GM11168 (cell line): ENCODE data around the gene IQGAP2.

Experiments
- in situ Hi-C: fragments of 300-500 bp; cut with MboI; formaldehyde crosslinking; loops from one replicate; pipeline ENCODE4 v1.12.0; 2022; ENCODE audit warnings: low sequenced_read_pairs; ENCODE audit not compliant: unreplicated experiment

IQGAP2 gene

GRCh38 chr5:76591366-76591765, 188.3 kb downstream of the IQGAP2 start:
- in situ Hi-C loops = no loop called here

GRCh38 chr5:76592692-76593091, 189.6 kb downstream of the IQGAP2 start:
- in situ Hi-C loops = no loop called here

- in situ Hi-C loops = no loop called here
These were observed 191.0 kb downstream of the IQGAP2 start for GRCh38 chr5:76594107-76594506.

GRCh38 chr5:76595755-76596481, 192.8 kb downstream of the IQGAP2 start:
- in situ Hi-C loops = loop anchor here (5.0 kb wide), 1 partner anchor 46 kb away; no protein-coding TSS in a partner anchor

GRCh38 chr5:76598531-76598930, 195.4 kb downstream of the IQGAP2 start:
- in situ Hi-C loops = loop anchor here (5.0 kb wide), 1 partner anchor 44 kb away; no protein-coding TSS in a partner anchor

GRCh38 chr5:76600716-76601115, 197.6 kb downstream of the IQGAP2 start:
- in situ Hi-C loops = loop anchor here (10.0 kb wide), 1 partner anchor 164 kb away; no protein-coding TSS in a partner anchor

GRCh38 chr5:76601470-76601869, 198.4 kb downstream of the IQGAP2 start:
- in situ Hi-C loops = loop anchor here (10.0 kb wide), 1 partner anchor 163 kb away; no protein-coding TSS in a partner anchor

- in situ Hi-C loops = loop anchor here (10.0 kb wide), 1 partner anchor 163 kb away; no protein-coding TSS in a partner anchor
These were observed 199.1 kb downstream of the IQGAP2 start for GRCh38 chr5:76602094-76602726.

- in situ Hi-C loops = loop anchor here (10.0 kb wide), 1 partner anchor 161 kb away; no protein-coding TSS in a partner anchor
These were observed 200.9 kb downstream of the IQGAP2 start for GRCh38 chr5:76603991-76604390.

GRCh38 chr5:76604838-76605237, 201.8 kb downstream of the IQGAP2 start:
- in situ Hi-C loops = loop anchor here (10.0 kb wide), 1 partner anchor 160 kb away; no protein-coding TSS in a partner anchor

GRCh38 chr5:76606701-76607100, 203.6 kb downstream of the IQGAP2 start:
- in situ Hi-C loops = loop anchor here (10.0 kb wide), 1 partner anchor 158 kb away; no protein-coding TSS in a partner anchor

GRCh38 chr5:76607353-76607871, 204.3 kb downstream of the IQGAP2 start:
- in situ Hi-C loops = loop anchor here (10.0 kb wide), 1 partner anchor 157 kb away; no protein-coding TSS in a partner anchor

- in situ Hi-C loops = loop anchor here (10.0 kb wide), 1 partner anchor 156 kb away; no protein-coding TSS in a partner anchor
These were observed 205.7 kb downstream of the IQGAP2 start for GRCh38 chr5:76608833-76609232.

- in situ Hi-C loops = no loop called here
These were observed 207.1 kb downstream of the IQGAP2 start for GRCh38 chr5:76610196-76610595.

- in situ Hi-C loops = no loop called here
These were observed 209.9 kb downstream of the IQGAP2 start for GRCh38 chr5:76612942-76613341.

GRCh38 chr5:76615759-76616158, 212.7 kb downstream of the IQGAP2 start:
- in situ Hi-C loops = no loop called here

GRCh38 chr5:76616206-76616605, 213.1 kb downstream of the IQGAP2 start:
- in situ Hi-C loops = no loop called here

- in situ Hi-C loops = no loop called here
These were observed 214.1 kb downstream of the IQGAP2 start for GRCh38 chr5:76617229-76617628.

GRCh38 chr5:76617675-76618074, 214.6 kb downstream of the IQGAP2 start:
- in situ Hi-C loops = no loop called here

GRCh38 chr5:76620166-76620565, 217.1 kb downstream of the IQGAP2 start:
- in situ Hi-C loops = no loop called here

- in situ Hi-C loops = no loop called here
These were observed 219.0 kb downstream of the IQGAP2 start for GRCh38 chr5:76622076-76622475.
